Endothelial cell of umbilical vein (primary cell): ENCODE data around the gene CFAP43. TPM values are rescaled to one million over a fixed set of nuclear protein-coding genes. Genes with fewer than 3 reads are reported as not detected.

Experiments used
- BruUV-seq: library from RNA; stranded (reverse); fragments of 400-500 nt; replicated peaks from 2 replicates; lab custom pipeline; 2021; lab: Mats Ljungman, UMichigan
- CTCF ChIA-PET: fragments of 300-600, 350-600 bp; sonication (Branson Sonifier 250); formaldehyde crosslinking; loops from one replicate; lab custom pipeline; 2021; ENCODE audit warnings: antibody characterized with exemption, inconsistent platforms; lab: Charles Lee
- POLR2A ChIA-PET: fragments of 300-600, 350-600 bp; sonication (Branson Sonifier 250); formaldehyde crosslinking; loops from one replicate; lab custom pipeline; 2021; ENCODE audit warnings: antibody characterized with exemption, inconsistent platforms; lab: Charles Lee
- DNase-seq: peaks from one replicate; pipeline ENCODE4 v3.0.0-alpha.2; 2011; ENCODE audit warnings: low read depth, low spot score
- FAIRE-seq: peaks from 2 replicates; lab custom pipeline; 2011; peaks lifted over from hg19 to GRCh38; lab: Jason Lieb, UNC
- H2AFZ ChIP-seq: 2 replicates; pipeline ENCODE4 v1.6.0; 2012; ENCODE audit warnings: low read depth, low read length, control low read depth, inconsistent platforms
- H3K27ac ChIP-seq: 2 replicates; pipeline ENCODE4 v1.5.1; 2011; ENCODE audit warnings: low read depth, mild to moderate bottlenecking, control low read depth, low read length, moderate library complexity; ENCODE audit not compliant: insufficient read depth
- H3K27me3 ChIP-seq, 2 experiments: 2 replicates each; pipeline versions ENCODE4 v1.6.0 to v1.6.1; 2011; ENCODE audit warnings: low read length in 2 of 2, mixed read lengths in 1 of 2; ENCODE audit not compliant: control insufficient read depth in 2 of 2, insufficient read depth in 2 of 2
- H3K36me3 ChIP-seq, 2 experiments: 2 replicates in 1 of 2; 3 replicates in 1 of 2; pipeline ENCODE4 v1.5.1; 2011; ENCODE audit warnings: low read length in 2 of 2, mild to moderate bottlenecking in 1 of 2, moderate library complexity in 1 of 2; ENCODE audit not compliant: control insufficient read depth in 2 of 2, insufficient read depth in 2 of 2; ENCODE audit errors: extremely low read depth in 1 of 2
- H3K4me1 ChIP-seq: 3 replicates; pipeline ENCODE4 v1.5.1; 2011; ENCODE audit warnings: mild to moderate bottlenecking, low read length; ENCODE audit not compliant: control insufficient read depth, insufficient read depth; ENCODE audit errors: extremely low read depth
- H3K4me2 ChIP-seq: 2 replicates; pipeline ENCODE4 v1.6.1; 2011; ENCODE audit warnings: low read length, control low read depth, mixed read lengths; ENCODE audit not compliant: insufficient read depth
- H3K4me3 ChIP-seq, 3 experiments: fragments of 200-600 bp in 1 of 3; sonication (generic), shearing (Covaris generic) in 1 of 3; replicated peaks in 1 of 3; 2 replicates each; pipeline ENCODE4 v1.5.1; 2011 to 2016; ENCODE audit warnings: control low read depth in 3 of 3, low read length in 3 of 3, mild to moderate bottlenecking in 2 of 3, inconsistent platforms in 1 of 3, low read depth in 1 of 3, moderate library complexity in 1 of 3; ENCODE audit not compliant: insufficient read depth in 1 of 3
- H3K79me2 ChIP-seq: 2 replicates; pipeline ENCODE4 v1.6.0; 2012; ENCODE audit warnings: low read length, inconsistent platforms; ENCODE audit not compliant: control insufficient read depth, insufficient read depth
- H3K9ac ChIP-seq: replicated peaks from 2 replicates; pipeline ENCODE3; 2011; ENCODE audit warnings: low read length, control low read depth; ENCODE audit not compliant: insufficient read depth; ENCODE audit errors: extremely low read depth
- H3K9me1 ChIP-seq: replicated peaks from 3 replicates; pipeline ENCODE4 v1.6.0; 2011; ENCODE audit warnings: mild to moderate bottlenecking, low read length; ENCODE audit not compliant: control insufficient read depth, insufficient read depth; ENCODE audit errors: extremely low read depth
- H3K9me3 ChIP-seq: replicated peaks from 2 replicates; pipeline ENCODE4 v1.5.1; 2012; ENCODE audit warnings: low read length, inconsistent platforms; ENCODE audit not compliant: control insufficient read depth, insufficient read depth
- H4K20me1 ChIP-seq: replicated peaks from 2 replicates; pipeline ENCODE3; 2011; ENCODE audit warnings: mild to moderate bottlenecking, low read length; ENCODE audit not compliant: control insufficient read depth, insufficient read depth; ENCODE audit errors: extremely low read depth
- CTCF ChIP-seq, 2 donors: IDR thresholded peaks; 1 replicate in 1 of 2; 2 replicates in 1 of 2; pipeline ENCODE4 v1.5.1; 2011; ENCODE audit warnings: low read length in 2 of 2, mild to moderate bottlenecking in 2 of 2, moderate library complexity in 2 of 2, control low read depth in 1 of 2, inconsistent platforms in 1 of 2, low read depth in 1 of 2; ENCODE audit not compliant: insufficient read depth in 1 of 2; ENCODE audit errors: extremely low read depth in 1 of 2
- EZH2 ChIP-seq: IDR thresholded peaks from 2 replicates; pipeline ENCODE4 v1.6.1; 2012; ENCODE audit warnings: borderline replicate concordance, low read depth, mild to moderate bottlenecking, moderate library complexity, low read length, inconsistent platforms; ENCODE audit not compliant: severe bottlenecking
- FOS ChIP-seq: IDR thresholded peaks from 2 replicates; pipeline ENCODE4 v1.6.1; 2011; ENCODE audit warnings: mild to moderate bottlenecking, low read length, moderate library complexity, borderline replicate concordance; ENCODE audit not compliant: insufficient read depth
- GATA2 ChIP-seq: IDR thresholded peaks from 2 replicates; pipeline ENCODE4 v1.7.0; 2011; ENCODE audit warnings: low read depth, mild to moderate bottlenecking, moderate library complexity, mixed read lengths, low read length; ENCODE audit not compliant: insufficient read length, insufficient read depth
- JUN ChIP-seq: IDR thresholded peaks from 2 replicates; pipeline ENCODE4 v1.6.1; 2011; ENCODE audit warnings: borderline replicate concordance, low read depth; ENCODE audit not compliant: insufficient read length, insufficient read depth
- MAX ChIP-seq: IDR thresholded peaks from 2 replicates; pipeline ENCODE4 v1.6.1; 2011; ENCODE audit not compliant: insufficient read depth, insufficient read length
- MYC ChIP-seq: IDR thresholded peaks from one replicate; pipeline ENCODE4 v1.6.1; 2011; ENCODE audit warnings: mild to moderate bottlenecking, low read depth, low read length
- POLR2A ChIP-seq: IDR thresholded peaks from 2 replicates; pipeline ENCODE4 v1.6.1; 2012; ENCODE audit warnings: low read depth, mild to moderate bottlenecking, control low read depth, low read length
- POLR2AphosphoS5 ChIP-seq: IDR thresholded peaks from 2 replicates; pipeline ENCODE4 v1.6.1; 2012; ENCODE audit warnings: low read depth, mild to moderate bottlenecking, control low read depth, low read length, moderate library complexity; ENCODE audit not compliant: insufficient read depth
- dilution Hi-C: fragments of 300-500 bp; cut with MboI; formaldehyde crosslinking; loops from one replicate; pipeline ENCODE4 v1.15.0; 2019; ENCODE audit warnings: low sequenced_read_pairs; ENCODE audit not compliant: extremely low pct_ligation_motif_present
- intact Hi-C: fragments of 100-400 bp; cut with micrococcal nuclease; formaldehyde crosslinking; loops from one replicate; pipeline ENCODE4 v1.10.0; 2022
- polyA plus RNA-seq, 4 experiments: library from polyadenylated mRNA; depleted of rRNA in 3 of 4; stranded (reverse) in 3 of 4; unstranded in 1 of 4; fragments of >200 nt; gene quantifications; 2 replicates each; pipeline versions ENCODE4 v1.2.1 to v1.2.3, GENCODE V29; 2011 to 2012; ENCODE audit warnings: missing spikeins in 1 of 4
- total RNA-seq: library from RNA; stranded (reverse); gene quantifications from 2 replicates; pipeline ENCODE4 v1.2.3, GENCODE V29; 2021

CFAP43 gene
- total and polyA plus RNA-seq, 2 donors (not counting 3 experiments of a cell fraction or from before 2014, with no cell fraction given): 0.04 TPM; not detected in 1

- H3K9me1 ChIP-seq: no peaks in the 10 kb centered on the region
- no peak overlapping the region for H3K9ac ChIP-seq
- dilution Hi-C loops: no loop called here
- no peak overlapping the region for H3K4me2 ChIP-seq
- H3K4me1 ChIP-seq: no peaks in the 10 kb centered on the region
- no TSS peak for BruUV-seq
- H3K9me3 ChIP-seq: no peaks in the 10 kb centered on the region
- no peaks in the 10 kb centered on the region for H3K36me3 ChIP-seq
- no peak overlapping the region for H3K4me3 ChIP-seq
- H3K27me3 ChIP-seq: peaks cover 0 to 6% of the 10 kb centered on the region in 2 experiments
- ChIA-PET CTCF (no interaction called here), POLR2A (no interaction called here)
- intact Hi-C loops: no loop called here
- DNase-seq (no peak), FAIRE-seq (no peak)
- no peak overlapping the region for H3K27ac ChIP-seq
- H3K79me2 ChIP-seq: no peaks in the 10 kb centered on the region
- H4K20me1 ChIP-seq: no peaks in the 10 kb centered on the region
- H2AFZ ChIP-seq: no peak overlapping the region
- no peak for TF ChIP-seq EZH2
- TF ChIP-seq FOS: no peak
- no peak for TF ChIP-seq JUN
- no peak for TF ChIP-seq POLR2AphosphoS5
- TF ChIP-seq GATA2: no peak
- no peak for TF ChIP-seq MYC
- TF ChIP-seq POLR2A: no peak
- no peak for TF ChIP-seq MAX
- no peak for TF ChIP-seq CTCF (IDR thresholded peaks at IDR 0.05; ENCODE audit: extremely low read depth in 1 of 2, insufficient read depth in 1 of 2, low read depth in 1 of 2, low read length in 2 of 2)
Observed at GRCh38 chr10:104201636-104202035, 30.5 kb downstream of the CFAP43 start.
